ENCODE data around the gene PCP4.

The PCP4 gene

DNA sequence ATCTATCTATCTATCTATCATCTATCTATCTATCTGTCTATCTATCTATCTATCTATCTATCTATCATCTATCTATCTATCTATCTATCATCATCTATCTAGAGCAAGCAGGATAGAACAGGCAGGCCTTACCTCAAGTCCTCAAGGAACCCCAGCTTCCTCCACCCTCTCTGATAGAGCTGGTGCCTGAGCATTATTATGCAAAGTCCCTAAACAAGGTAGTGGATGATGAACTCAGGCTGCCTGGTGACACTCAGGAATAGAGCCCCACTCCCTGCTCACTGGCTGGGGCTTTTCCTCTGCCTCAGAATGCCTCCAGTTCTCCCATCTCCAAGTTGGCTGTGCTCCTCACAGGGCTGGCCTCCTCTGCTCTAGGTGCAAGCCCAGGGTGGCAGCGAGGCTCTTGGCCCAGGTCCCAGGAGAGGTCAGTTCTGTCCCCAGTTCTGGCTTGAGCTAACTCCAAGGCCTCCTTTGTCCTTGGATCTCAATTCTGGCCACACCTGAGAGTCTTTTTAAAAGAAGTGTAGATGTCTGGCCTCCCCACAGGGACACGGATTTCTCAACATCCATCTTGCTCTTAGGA, 60.2 kb downstream of the PCP4 start:
- no CpG with 5 or more reads among the region's 2 CpGs for WGBS (ENCODE audit: extremely low coverage, insufficient coverage, low lambda C conversion rate)
- Histone ChIP-seq H2BK120ac (ENCODE audit: low read depth, low read length) (no peak overlapping the region), H3K23ac (ENCODE audit: low read length) (no peak overlapping the region), H3K4me1 (ENCODE audit: control insufficient read depth, low read depth, low read length) (no peaks in the 10 kb centered on the region), H3K79me2 (ENCODE audit: control insufficient read depth, insufficient read depth, low read length) (no peaks in the 10 kb centered on the region), H3K18ac (ENCODE audit: low read length) (no peak overlapping the region), H3K36me3 (ENCODE audit: control insufficient read depth, insufficient read depth, low read length) (no peaks in the 10 kb centered on the region), H3K9ac (ENCODE audit: low read length) (no peak overlapping the region), H3K27ac (ENCODE audit: low read depth, low read length) (no peak overlapping the region), H3K79me1 (ENCODE audit: low read length) (no peaks in the 10 kb centered on the region), H4K8ac (ENCODE audit: low read depth, low read length) (no peak overlapping the region), H2AK5ac (ENCODE audit: low read length) (no peak overlapping the region), H3K56ac (ENCODE audit: low read length) (no peak overlapping the region), H3K27me3 (ENCODE audit: insufficient read depth, low read length, poor library complexity) (no peaks in the 10 kb centered on the region), H3K4ac (ENCODE audit: low read depth, low read length) (no peak overlapping the region), H4K5ac (ENCODE audit: low read length) (no peak overlapping the region), H2BK5ac (ENCODE audit: low read length) (no peak overlapping the region), H2BK15ac (replicated peaks; ENCODE audit: low read depth) (no peak overlapping the region), H3K4me2 (ENCODE audit: low read length) (no peak overlapping the region), H3K4me3 (ENCODE audit: low read length) (no peak overlapping the region)
- no peak for DNase-seq

DNA sequence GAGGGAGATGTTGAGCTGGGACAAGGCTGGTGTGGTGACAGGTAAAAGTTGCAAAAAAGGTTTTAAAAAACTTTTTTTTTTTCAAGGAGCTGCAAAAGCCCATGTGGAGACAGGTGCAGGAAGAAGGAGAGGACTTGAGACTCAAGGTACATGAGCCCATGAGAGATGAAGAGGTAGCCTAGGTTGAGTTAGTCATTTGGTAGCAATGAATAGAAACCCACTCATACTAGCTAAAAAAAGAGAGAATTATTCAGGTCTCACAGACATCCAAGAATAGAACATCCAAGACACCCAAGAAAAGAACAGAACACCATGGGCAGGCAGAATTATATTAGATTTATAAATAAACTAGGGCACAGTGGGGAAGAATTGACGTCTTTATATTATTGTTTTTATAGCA, 65.1 kb downstream of the PCP4 start:
- no peak overlapping the region for H3K56ac ChIP-seq (ENCODE audit: low read length)
- no peak overlapping the region for H3K18ac ChIP-seq (ENCODE audit: low read length)
- H4K8ac ChIP-seq (ENCODE audit: low read depth, low read length) = no peak overlapping the region
- H2BK5ac ChIP-seq (ENCODE audit: low read length) = no peak overlapping the region
- no peak overlapping the region for H4K5ac ChIP-seq (ENCODE audit: low read length)
- H3K4ac ChIP-seq (ENCODE audit: low read depth, low read length) = no peak overlapping the region
- no peak overlapping the region for H3K4me2 ChIP-seq (ENCODE audit: low read length)
- WGBS (ENCODE audit: extremely low coverage, insufficient coverage, low lambda C conversion rate) = no CpG with 5 or more reads among the region's 1 CpG
- DNase-seq = no peak
- no peak overlapping the region for H3K4me3 ChIP-seq (ENCODE audit: low read length)
- H3K79me2 ChIP-seq (ENCODE audit: control insufficient read depth, insufficient read depth, low read length) = no peaks in the 10 kb centered on the region
- H2BK15ac ChIP-seq (replicated peaks; ENCODE audit: low read depth) = no peak overlapping the region
- no peak overlapping the region for H3K27ac ChIP-seq (ENCODE audit: low read depth, low read length)
- no peaks in the 10 kb centered on the region for H3K4me1 ChIP-seq (ENCODE audit: control insufficient read depth, low read depth, low read length)
- H3K9ac ChIP-seq (ENCODE audit: low read length) = no peak overlapping the region
- no peak overlapping the region for H2BK120ac ChIP-seq (ENCODE audit: low read depth, low read length)
- H3K79me1 ChIP-seq (ENCODE audit: low read length) = no peaks in the 10 kb centered on the region
- no peak overlapping the region for H3K23ac ChIP-seq (ENCODE audit: low read length)
- H3K27me3 ChIP-seq (ENCODE audit: insufficient read depth, low read length, poor library complexity) = no peaks in the 10 kb centered on the region
- no peaks in the 10 kb centered on the region for H3K36me3 ChIP-seq (ENCODE audit: control insufficient read depth, insufficient read depth, low read length)
- no peak overlapping the region for H2AK5ac ChIP-seq (ENCODE audit: low read length)

DNA sequence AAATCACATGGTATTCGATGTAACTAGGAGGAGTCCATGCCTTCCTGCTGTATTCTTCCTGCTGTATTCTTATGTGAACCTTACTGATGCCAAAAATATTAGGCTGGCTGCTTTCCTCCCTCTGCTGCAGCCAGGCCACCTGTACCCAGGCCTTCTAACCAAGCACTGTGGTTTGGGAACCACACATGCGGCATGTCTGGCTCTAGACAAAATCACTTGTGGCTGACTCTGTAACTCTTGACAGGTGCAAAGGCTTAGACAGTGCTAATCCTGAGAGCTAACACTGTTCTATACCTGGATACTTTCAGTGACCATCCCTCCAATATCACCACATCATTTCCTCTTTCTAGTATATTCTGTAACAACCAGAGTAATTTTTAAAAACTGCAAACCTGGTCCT, 67.7 kb downstream of the PCP4 start:
- Histone ChIP-seq H2BK120ac (ENCODE audit: low read depth, low read length) (no peak overlapping the region), H3K4me1 (ENCODE audit: control insufficient read depth, low read depth, low read length) (no peaks in the 10 kb centered on the region), H4K5ac (ENCODE audit: low read length) (no peak overlapping the region), H3K27me3 (ENCODE audit: insufficient read depth, low read length, poor library complexity) (no peaks in the 10 kb centered on the region), H2BK15ac (replicated peaks; ENCODE audit: low read depth) (no peak overlapping the region), H3K56ac (ENCODE audit: low read length) (no peak overlapping the region), H2BK5ac (ENCODE audit: low read length) (no peak overlapping the region), H3K4me2 (ENCODE audit: low read length) (no peak overlapping the region), H3K23ac (ENCODE audit: low read length) (no peak overlapping the region), H2AK5ac (ENCODE audit: low read length) (no peak overlapping the region), H3K18ac (ENCODE audit: low read length) (no peak overlapping the region), H3K79me2 (ENCODE audit: control insufficient read depth, insufficient read depth, low read length) (no peaks in the 10 kb centered on the region), H3K9ac (ENCODE audit: low read length) (no peak overlapping the region), H4K8ac (ENCODE audit: low read depth, low read length) (no peak overlapping the region), H3K4me3 (ENCODE audit: low read length) (no peak overlapping the region), H3K79me1 (ENCODE audit: low read length) (no peaks in the 10 kb centered on the region), H3K4ac (ENCODE audit: low read depth, low read length) (no peak overlapping the region), H3K36me3 (ENCODE audit: control insufficient read depth, insufficient read depth, low read length) (no peaks in the 10 kb centered on the region), H3K27ac (ENCODE audit: low read depth, low read length) (no peak overlapping the region)
- WGBS (ENCODE audit: extremely low coverage, insufficient coverage, low lambda C conversion rate) = no CpG with 5 or more reads among the region's 2 CpGs
- DNase-seq = no peak

DNA sequence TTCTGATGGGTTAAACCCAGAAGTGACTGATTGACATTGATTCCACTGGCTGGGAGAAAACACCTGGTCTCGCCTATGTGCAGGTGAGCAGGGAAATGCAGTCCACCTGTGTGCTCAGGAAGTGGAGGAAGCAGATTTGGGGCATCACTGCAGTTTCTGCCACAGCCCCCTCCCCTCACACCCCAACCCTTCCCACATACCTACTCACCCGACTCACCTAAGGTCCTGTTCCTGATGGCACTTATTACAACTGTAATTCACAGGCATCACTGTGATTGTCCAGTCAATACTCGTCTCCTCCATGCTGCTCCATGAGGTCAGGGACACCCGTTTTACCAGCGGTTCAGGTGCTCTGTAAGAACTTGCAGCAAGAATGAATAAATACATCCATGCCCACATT, 68.5 kb downstream of the PCP4 start:
- Histone ChIP-seq H2BK5ac (ENCODE audit: low read length) (no peak overlapping the region), H3K36me3 (ENCODE audit: control insufficient read depth, insufficient read depth, low read length) (no peaks in the 10 kb centered on the region), H3K4me2 (ENCODE audit: low read length) (no peak overlapping the region), H3K23ac (ENCODE audit: low read length) (no peak overlapping the region), H3K4me3 (ENCODE audit: low read length) (no peak overlapping the region), H3K4ac (ENCODE audit: low read depth, low read length) (no peak overlapping the region), H3K27ac (ENCODE audit: low read depth, low read length) (no peak overlapping the region), H2BK15ac (replicated peaks; ENCODE audit: low read depth) (no peak overlapping the region), H3K4me1 (ENCODE audit: control insufficient read depth, low read depth, low read length) (no peaks in the 10 kb centered on the region), H3K56ac (ENCODE audit: low read length) (no peak overlapping the region), H3K27me3 (ENCODE audit: insufficient read depth, low read length, poor library complexity) (no peaks in the 10 kb centered on the region), H2AK5ac (ENCODE audit: low read length) (no peak overlapping the region), H3K18ac (ENCODE audit: low read length) (no peak overlapping the region), H2BK120ac (ENCODE audit: low read depth, low read length) (no peak overlapping the region), H3K79me2 (ENCODE audit: control insufficient read depth, insufficient read depth, low read length) (no peaks in the 10 kb centered on the region), H3K79me1 (ENCODE audit: low read length) (no peaks in the 10 kb centered on the region), H4K5ac (ENCODE audit: low read length) (no peak overlapping the region), H3K9ac (ENCODE audit: low read length) (no peak overlapping the region), H4K8ac (ENCODE audit: low read depth, low read length) (no peak overlapping the region)
- no CpG with 5 or more reads among the region's 5 CpGs for WGBS (ENCODE audit: extremely low coverage, insufficient coverage, low lambda C conversion rate)
- DNase-seq = no peak

DNA sequence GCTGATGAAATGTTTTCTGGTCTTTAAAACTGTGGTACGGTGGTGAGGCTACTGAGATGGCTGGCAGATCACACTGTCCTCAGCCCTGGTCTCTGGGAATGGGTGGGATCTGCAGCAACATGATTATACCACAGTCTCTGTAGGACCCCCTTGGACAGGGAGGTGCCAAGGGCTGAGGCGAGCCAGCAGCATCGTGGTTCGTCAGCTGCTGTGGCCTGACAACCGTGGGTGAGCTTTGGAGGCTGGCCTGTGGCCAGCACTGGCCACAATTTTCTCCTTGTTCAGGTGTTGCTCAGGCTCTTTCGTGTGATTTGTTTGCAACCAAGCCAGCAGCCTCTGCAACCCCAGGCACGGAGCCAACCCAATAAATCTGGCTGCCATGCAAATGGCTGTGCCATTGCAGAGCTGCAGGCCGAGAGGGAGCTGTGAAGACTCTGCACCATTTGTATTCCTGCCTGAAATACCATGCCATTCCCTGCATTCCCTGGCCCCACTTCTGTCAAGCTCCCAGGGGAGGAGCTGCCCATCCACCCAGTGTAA, 70.9 kb downstream of the PCP4 start:
- H3K27me3 ChIP-seq (ENCODE audit: insufficient read depth, low read length, poor library complexity) = no peaks in the 10 kb centered on the region
- no peak overlapping the region for H4K5ac ChIP-seq (ENCODE audit: low read length)
- H3K79me1 ChIP-seq (ENCODE audit: low read length) = no peaks in the 10 kb centered on the region
- no peaks in the 10 kb centered on the region for H3K4me1 ChIP-seq (ENCODE audit: control insufficient read depth, low read depth, low read length)
- no peak overlapping the region for H3K18ac ChIP-seq (ENCODE audit: low read length)
- no peak overlapping the region for H2BK15ac ChIP-seq (replicated peaks; ENCODE audit: low read depth)
- H3K23ac ChIP-seq (ENCODE audit: low read length) = no peak overlapping the region
- H3K79me2 ChIP-seq (ENCODE audit: control insufficient read depth, insufficient read depth, low read length) = no peaks in the 10 kb centered on the region
- no peak overlapping the region for H3K56ac ChIP-seq (ENCODE audit: low read length)
- no peak overlapping the region for H3K4me3 ChIP-seq (ENCODE audit: low read length)
- H2AK5ac ChIP-seq (ENCODE audit: low read length) = no peak overlapping the region
- H2BK5ac ChIP-seq (ENCODE audit: low read length) = no peak overlapping the region
- no peaks in the 10 kb centered on the region for H3K36me3 ChIP-seq (ENCODE audit: control insufficient read depth, insufficient read depth, low read length)
- no peak overlapping the region for H3K4ac ChIP-seq (ENCODE audit: low read depth, low read length)
- no CpG with 5 or more reads among the region's 8 CpGs for WGBS (ENCODE audit: extremely low coverage, insufficient coverage, low lambda C conversion rate)
- H3K27ac ChIP-seq (ENCODE audit: low read depth, low read length) = no peak overlapping the region
- H2BK120ac ChIP-seq (ENCODE audit: low read depth, low read length) = no peak overlapping the region
- H3K9ac ChIP-seq (ENCODE audit: low read length) = no peak overlapping the region
- H4K8ac ChIP-seq (ENCODE audit: low read depth, low read length) = no peak overlapping the region
- H3K4me2 ChIP-seq (ENCODE audit: low read length) = no peak overlapping the region
- DNase-seq = no peak

DNA sequence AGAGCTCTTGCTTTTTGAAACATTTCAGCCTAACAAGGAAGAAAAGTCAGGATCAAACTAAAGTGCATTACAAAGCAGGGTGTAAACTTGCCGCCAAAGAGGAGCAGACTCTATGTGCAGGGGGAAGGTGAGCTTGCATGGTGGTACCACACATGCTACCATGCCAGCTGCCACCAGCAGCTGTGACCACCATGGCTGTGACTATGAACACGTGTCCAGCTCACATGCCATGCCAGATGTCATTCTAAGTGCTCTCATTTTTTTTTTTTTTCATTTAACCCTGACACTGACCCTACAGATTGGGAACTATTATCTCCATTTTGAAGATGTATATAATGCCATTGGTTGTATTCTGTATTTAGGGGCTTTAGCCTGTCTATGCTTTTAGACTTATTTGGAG, 79.0 kb downstream of the PCP4 start:
- H3K4me3 ChIP-seq (ENCODE audit: low read length) = no peak overlapping the region
- no peak overlapping the region for H2BK120ac ChIP-seq (ENCODE audit: low read depth, low read length)
- H3K56ac ChIP-seq (ENCODE audit: low read length) = no peak overlapping the region
- DNase-seq = no peak
- no peak overlapping the region for H2BK5ac ChIP-seq (ENCODE audit: low read length)
- H3K18ac ChIP-seq (ENCODE audit: low read length) = no peak overlapping the region
- H3K23ac ChIP-seq (ENCODE audit: low read length) = no peak overlapping the region
- H4K8ac ChIP-seq (ENCODE audit: low read depth, low read length) = no peak overlapping the region
- no peaks in the 10 kb centered on the region for H3K79me2 ChIP-seq (ENCODE audit: control insufficient read depth, insufficient read depth, low read length)
- H4K5ac ChIP-seq (ENCODE audit: low read length) = no peak overlapping the region
- H3K27ac ChIP-seq (ENCODE audit: low read depth, low read length) = no peak overlapping the region
- no peak overlapping the region for H3K4ac ChIP-seq (ENCODE audit: low read depth, low read length)
- H2BK15ac ChIP-seq (replicated peaks; ENCODE audit: low read depth) = no peak overlapping the region
- H3K4me2 ChIP-seq (ENCODE audit: low read length) = no peak overlapping the region
- peaks cover 1% of the 10 kb centered on the region for H3K4me1 ChIP-seq (ENCODE audit: control insufficient read depth, low read depth, low read length)
- H2AK5ac ChIP-seq (ENCODE audit: low read length) = no peak overlapping the region
- WGBS (ENCODE audit: extremely low coverage, insufficient coverage, low lambda C conversion rate) = no CpG with 5 or more reads among the region's 2 CpGs
- H3K9ac ChIP-seq (ENCODE audit: low read length) = no peak overlapping the region
- H3K79me1 ChIP-seq (ENCODE audit: low read length) = no peaks in the 10 kb centered on the region
- H3K36me3 ChIP-seq (ENCODE audit: control insufficient read depth, insufficient read depth, low read length) = no peaks in the 10 kb centered on the region
- peaks cover 1% of the 10 kb centered on the region for H3K27me3 ChIP-seq (ENCODE audit: insufficient read depth, low read length, poor library complexity)

Measured in mesendoderm (in vitro differentiated cells).